H1 (cell line): Measurements from ENCODE around the gene CYB5B. TPM values are rescaled to one million over a fixed set of nuclear protein-coding genes. Genes with fewer than 3 reads are reported as not detected.
A peak's percentile ranks its signal among the peaks of the same experiment; 100 is the strongest.

Experiments used
- CTCF ChIA-PET: fragments of 300-600 bp; sonication (Branson Sonifier 250); formaldehyde crosslinking; loops from one replicate; lab custom pipeline; 2021; ENCODE audit not compliant: partially characterized antibody; lab: Charles Lee
- POLR2A ChIA-PET: fragments of 300-600 bp; sonication (Branson Sonifier 250); formaldehyde crosslinking; loops from one replicate; lab custom pipeline; 2021; ENCODE audit warnings: inconsistent platforms; ENCODE audit not compliant: partially characterized antibody; lab: Charles Lee
- DNase-seq, 2 experiments: peaks; one replicate each; pipeline versions ENCODE4 v3.0.0 to v3.0.0-alpha.2; 2010 to 2022; ENCODE audit warnings: low spot score in 2 of 2, low read depth in 1 of 2, mixed read lengths in 1 of 2
- FAIRE-seq: peaks from 2 replicates; lab custom pipeline; 2011; peaks lifted over from hg19 to GRCh38; lab: Jason Lieb, UNC
- H2AFZ ChIP-seq: 2 replicates; pipeline ENCODE4 v1.8.1; 2012; ENCODE audit warnings: low read length, inconsistent platforms
- H2AK5ac ChIP-seq: 2 replicates; pipeline ENCODE4 v1.6.1; 2013; ENCODE audit warnings: low read depth, low read length
- H2BK120ac ChIP-seq: replicated peaks from 2 replicates; pipeline ENCODE3; 2013; ENCODE audit warnings: low read depth, low read length, inconsistent platforms
- H2BK12ac ChIP-seq: 2 replicates; pipeline ENCODE4 v1.6.1; 2013; ENCODE audit warnings: low read depth, low read length
- H2BK15ac ChIP-seq: 2 replicates; pipeline ENCODE4 v1.6.1; 2013; ENCODE audit warnings: low read length
- H2BK20ac ChIP-seq: 2 replicates; pipeline ENCODE4 v1.6.1; 2013; ENCODE audit warnings: low read length
- H2BK5ac ChIP-seq: 2 replicates; pipeline ENCODE4 v1.6.1; 2013; ENCODE audit warnings: low read depth, low read length
- H3K14ac ChIP-seq: 2 replicates; pipeline ENCODE4 v1.6.1; 2013; ENCODE audit warnings: inconsistent platforms; ENCODE audit not compliant: insufficient read length
- H3K18ac ChIP-seq: 2 replicates; pipeline ENCODE4 v1.6.1; 2013; ENCODE audit warnings: low read length; ENCODE audit errors: extremely low read depth
- H3K23ac ChIP-seq: 2 replicates; pipeline ENCODE4 v1.6.1; 2013; ENCODE audit warnings: inconsistent platforms; ENCODE audit not compliant: insufficient read length
- H3K23me2 ChIP-seq: 2 replicates; pipeline ENCODE4 v1.6.1; 2013; ENCODE audit warnings: low read depth, low read length
- H3K27ac ChIP-seq: 2 replicates; pipeline ENCODE4 v1.6.1; 2011; ENCODE audit warnings: low read depth, low read length, inconsistent platforms
- H3K27me3 ChIP-seq, 4 experiments: replicated peaks in 1 of 4; 1 replicate in 1 of 4; 2 replicates in 3 of 4; pipeline versions ENCODE4 v1.6.1 to v1.8.1; 2011 to 2013; ENCODE audit warnings: low read length in 3 of 4, mild to moderate bottlenecking in 3 of 4, inconsistent platforms in 2 of 4, mixed read lengths in 2 of 4, moderate library complexity in 1 of 4; ENCODE audit not compliant: control insufficient read depth in 3 of 4, insufficient read depth in 3 of 4; ENCODE audit errors: extremely low read depth in 1 of 4
- H3K36me3 ChIP-seq, 4 experiments: 2 replicates each; pipeline versions ENCODE4 v1.6.1 to v1.8.1; 2011 to 2013; ENCODE audit warnings: mild to moderate bottlenecking in 4 of 4, low read length in 3 of 4, moderate library complexity in 2 of 4, control low read depth in 1 of 4, inconsistent platforms in 1 of 4; ENCODE audit not compliant: insufficient read depth in 4 of 4, control insufficient read depth in 2 of 4
- H3K4ac ChIP-seq: replicated peaks from 2 replicates; pipeline ENCODE3; 2013; ENCODE audit warnings: low read length, low read depth, mixed read lengths, inconsistent platforms; ENCODE audit not compliant: insufficient read length
- H3K4me1 ChIP-seq, 4 experiments: replicated peaks in 1 of 4; 1 replicate in 1 of 4; 2 replicates in 3 of 4; pipeline versions ENCODE4 v1.6.1 to v1.8.1; 2011 to 2013; ENCODE audit warnings: low read length in 3 of 4, inconsistent platforms in 2 of 4, mixed read lengths in 1 of 4; ENCODE audit not compliant: insufficient read depth in 4 of 4, control insufficient read depth in 3 of 4
- H3K4me2 ChIP-seq, 2 experiments: 2 replicates each; pipeline versions ENCODE4 v1.6.1 to v1.8.1; 2011 to 2013; ENCODE audit warnings: low read depth in 2 of 2, low read length in 2 of 2, control low read depth in 1 of 2, inconsistent platforms in 1 of 2, mild to moderate bottlenecking in 1 of 2; ENCODE audit not compliant: insufficient read depth in 1 of 2
- H3K4me3 ChIP-seq, 4 experiments: fragments of 200-600, 300-600 bp in 1 of 4; sonication (generic), shearing (Covaris generic), sonication (Bioruptor Twin) in 1 of 4; 2 replicates each; pipeline versions ENCODE4 v1.5.1 to v1.8.1; 2011 to 2016; ENCODE audit warnings: low read length in 4 of 4, low read depth in 3 of 4, control low read depth in 2 of 4, inconsistent platforms in 2 of 4, mild to moderate bottlenecking in 2 of 4, mixed read lengths in 1 of 4, moderate library complexity in 1 of 4; ENCODE audit not compliant: insufficient read depth in 2 of 4; ENCODE audit errors: extremely low read depth in 1 of 4
- H3K56ac ChIP-seq: replicated peaks from 2 replicates; pipeline ENCODE3; 2013; ENCODE audit warnings: low read depth, mild to moderate bottlenecking, mixed read lengths, low read length, inconsistent platforms; ENCODE audit not compliant: insufficient read length
- H3K79me1 ChIP-seq: 2 replicates; pipeline ENCODE4 v1.6.1; 2013; ENCODE audit warnings: low read depth, low read length, control low read depth
- H3K79me2 ChIP-seq, 2 experiments: 2 replicates each; pipeline versions ENCODE4 v1.6.1 to v1.8.1; 2012 to 2013; ENCODE audit warnings: low read length in 2 of 2, mild to moderate bottlenecking in 2 of 2, inconsistent platforms in 1 of 2; ENCODE audit not compliant: insufficient read depth in 2 of 2, control insufficient read depth in 1 of 2
- H3K9ac ChIP-seq, 4 experiments: replicated peaks in 1 of 4; 1 replicate in 1 of 4; 2 replicates in 3 of 4; pipeline versions ENCODE4 v1.6.1 to v1.8.1; 2011 to 2013; ENCODE audit warnings: low read depth in 3 of 4, low read length in 3 of 4, control low read depth in 2 of 4, mild to moderate bottlenecking in 2 of 4, moderate library complexity in 2 of 4, inconsistent platforms in 1 of 4; ENCODE audit errors: extremely low read depth in 1 of 4
- H3K9me3 ChIP-seq, 2 experiments: 2 replicates each; pipeline versions ENCODE4 v1.6.1 to v1.8.1; 2012 to 2013; ENCODE audit warnings: mild to moderate bottlenecking in 2 of 2, moderate library complexity in 2 of 2, control low read depth in 1 of 2, inconsistent platforms in 1 of 2, low read depth in 1 of 2, low read length in 1 of 2, mixed read lengths in 1 of 2; ENCODE audit not compliant: insufficient read depth in 2 of 2
- H4K20me1 ChIP-seq, 2 experiments: replicated peaks in 1 of 2; 2 replicates each; pipeline versions ENCODE3 to v1.8.1; 2011 to 2013; ENCODE audit warnings: inconsistent platforms in 2 of 2, low read length in 2 of 2, mild to moderate bottlenecking in 1 of 2; ENCODE audit not compliant: insufficient read depth in 2 of 2, control insufficient read depth in 1 of 2
- H4K5ac ChIP-seq: 2 replicates; pipeline ENCODE4 v1.6.1; 2013; ENCODE audit warnings: low read length, low read depth, mixed read lengths, inconsistent platforms; ENCODE audit not compliant: insufficient read length
- H4K8ac ChIP-seq: 2 replicates; pipeline ENCODE4 v1.8.0; 2013; ENCODE audit warnings: mild to moderate bottlenecking, moderate library complexity, low read length, inconsistent platforms; ENCODE audit not compliant: insufficient read depth; ENCODE audit errors: extremely low read depth
- H4K91ac ChIP-seq: replicated peaks from 2 replicates; pipeline ENCODE3; 2013; ENCODE audit warnings: low read length, mixed read lengths, inconsistent platforms; ENCODE audit not compliant: insufficient read length
- CBX5 ChIP-seq: fragments of 300-800, 300-1000 bp; sonication (generic); IDR thresholded peaks from 2 replicates; pipeline ENCODE4 v1.7.1; 2016; ENCODE audit warnings: antibody characterized with exemption, low read length, low read depth
- EZH2 ChIP-seq: fragments of 200-600 bp; sonication (generic); IDR thresholded peaks from 2 replicates; pipeline ENCODE4 v1.7.1; 2012; ENCODE audit warnings: low read depth, mild to moderate bottlenecking, moderate library complexity, low read length, inconsistent platforms; ENCODE audit not compliant: severe bottlenecking
- KDM1A ChIP-seq: fragments of 200-600, 300-600 bp; sonication (generic); IDR thresholded peaks from 2 replicates; pipeline ENCODE4 v1.7.1; 2016; ENCODE audit warnings: mild to moderate bottlenecking, low read length, borderline replicate concordance
- POU5F1 ChIP-seq: IDR thresholded peaks from 2 replicates; pipeline ENCODE4 v1.6.1; 2011; ENCODE audit warnings: low read depth, mild to moderate bottlenecking, low read length, moderate library complexity
- RNF2 ChIP-seq: fragments of 200-900, 300-1000 bp; sonication (generic); IDR thresholded peaks from 2 replicates; pipeline ENCODE4 v1.7.1; 2016; ENCODE audit warnings: borderline replicate concordance, low read depth, mild to moderate bottlenecking, antibody characterized with exemption, low read length; ENCODE audit not compliant: poor library complexity, severe bottlenecking; ENCODE audit errors: missing control alignments
- RXRA ChIP-seq: IDR thresholded peaks from 2 replicates; pipeline ENCODE4 v1.6.1; 2011; ENCODE audit warnings: low read depth, mild to moderate bottlenecking, low read length, moderate library complexity; ENCODE audit not compliant: insufficient read depth
- SAP30 ChIP-seq: fragments of 300-600 bp; sonication (generic); IDR thresholded peaks from 2 replicates; pipeline ENCODE4 v1.7.1; 2012; ENCODE audit warnings: low read length, moderate library complexity, mild to moderate bottlenecking, inconsistent platforms; ENCODE audit not compliant: insufficient read depth, insufficient replicate concordance
- SIX5 ChIP-seq: IDR thresholded peaks from 2 replicates; pipeline ENCODE4 v1.6.1; 2011; ENCODE audit warnings: mild to moderate bottlenecking, low read depth, low read length
- TAF1 ChIP-seq: IDR thresholded peaks from 2 replicates; pipeline ENCODE4 v1.6.1; 2011; ENCODE audit warnings: mild to moderate bottlenecking, low read depth, low read length
- WGBS, 2 experiments: shearing (Covaris generic) in 1 of 2; methylation state at CpG; one replicate each; pipeline versions ENCODE4 v1.1.6 to v1.1.7; 2013 to 2015; ENCODE audit warnings: low lambda C conversion rate in 2 of 2, mixed read lengths in 2 of 2, inconsistent platforms in 1 of 2, low coverage in 1 of 2, missing lambda C conversion rate in 1 of 2; ENCODE audit not compliant: insufficient replicate concordance in 2 of 2, insufficient coverage in 1 of 2, insufficient read length in 1 of 2; ENCODE audit errors: extremely low coverage in 1 of 2, missing lambda C conversion rate in 1 of 2; 5-methylcytosine and 5-hydroxymethylcytosine counted together
- polyA plus RNA-seq, 7 experiments: library from polyadenylated mRNA; depleted of rRNA in 3 of 7; stranded (reverse) in 5 of 7; unstranded in 2 of 7; fragments of >200 nt in 5 of 7; fragments of 200-250 nt in 2 of 7; gene quantifications; 1 replicate in 5 of 7; 2 replicates in 1 of 7; 4 replicates in 1 of 7; pipeline versions ENCODE4 v1.2.1 to v1.2.3, GENCODE V29; 2011 to 2013; ENCODE audit warnings: missing spikeins in 2 of 7, mixed read lengths in 2 of 7
- total RNA-seq: library from RNA; stranded (reverse); fragmentation: NEBNext Ultra II Directional; extraction: Animal tissue kit (Norgen Biotek cat#: 25700); gene quantifications from 2 replicates; pipeline ENCODE4 v1.2.1, GENCODE V29; 2021
- TF ChIP-seq, protein P1 (sequence below): IDR thresholded peaks from 2 replicates; pipeline ENCODE4 v1.6.1; 2012; ENCODE audit warnings: inconsistent platforms
- TF ChIP-seq, protein P2 (sequence below): IDR thresholded peaks from 2 replicates; pipeline ENCODE4 v1.6.1; 2012; ENCODE audit warnings: inconsistent platforms

CYB5B gene
- total and polyA plus RNA-seq, 2 of the 8 experiments (the other 6 are each of a cell fraction or from before 2014, with no cell fraction given), result 108 to 127 TPM

DNA sequence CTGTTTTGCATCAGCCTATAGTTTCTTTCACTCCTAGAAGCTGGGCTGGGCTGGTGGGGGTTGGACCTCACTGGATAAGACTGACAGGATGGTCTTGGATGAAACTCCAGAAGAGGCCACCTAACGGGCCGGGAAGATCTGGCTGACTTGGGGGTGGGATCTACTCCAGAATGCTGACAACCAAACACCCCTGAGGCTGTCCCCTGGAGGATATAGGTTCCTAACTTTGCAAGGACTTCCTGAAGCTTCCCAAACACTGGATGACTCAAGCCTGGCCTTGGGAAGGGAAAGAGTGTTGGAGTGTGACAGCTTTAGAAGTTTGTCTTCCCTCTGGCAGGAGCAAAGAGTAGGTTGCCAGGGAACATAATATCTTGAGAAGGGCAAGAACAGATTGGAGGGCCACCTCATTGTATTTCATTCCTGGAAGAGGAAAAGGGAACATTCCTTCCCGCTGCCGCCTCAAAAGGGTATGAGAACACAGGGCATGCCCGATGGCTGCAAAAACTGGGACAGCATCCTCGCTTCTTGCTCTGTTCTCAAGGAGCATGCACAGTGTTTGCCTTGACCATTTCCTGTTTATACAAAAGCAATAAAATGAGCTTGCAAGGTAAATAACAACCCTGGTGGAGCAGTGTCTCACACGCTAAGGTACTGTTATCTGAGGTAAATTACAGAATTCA is 6.8 kb upstream of the CYB5B start:
- no peak overlapping the region for H2AK5ac ChIP-seq
- H3K9ac ChIP-seq, result no peak overlapping the region
- H3K4me3 ChIP-seq, result no peak overlapping the region
- no peaks in the 10 kb centered on the region for H3K79me1 ChIP-seq
- H3K23me2 ChIP-seq, result no peaks in the 10 kb centered on the region
- H2BK12ac ChIP-seq, result no peak overlapping the region
- H4K8ac ChIP-seq, result no peak overlapping the region
- no peak overlapping the region for H2BK20ac ChIP-seq
- CTCF ChIA-PET, result interaction anchor here (1.1 to 1.9 kb wide), 3 partner anchors 14 to 21 kb away, joined by 3 to 6 read pairs (median 3); no protein-coding TSS in a partner anchor
- POLR2A ChIA-PET, result no interaction called here
- H3K4me1 ChIP-seq, result peaks cover 0 to 5% (median 0%) of the 10 kb centered on the region in 4 experiments; a peak in 2 of 7 replicates
- DNase-seq (no peak), FAIRE-seq (no peak)
- no peaks in the 10 kb centered on the region for H3K36me3 ChIP-seq
- H3K23ac ChIP-seq, result no peak overlapping the region
- no peak overlapping the region for H3K4ac ChIP-seq
- peak overlapping the region; percentile 98 for H2AFZ ChIP-seq
- H3K27me3 ChIP-seq, result no peaks in the 10 kb centered on the region
- no peak overlapping the region for H3K18ac ChIP-seq
- H3K4me2 ChIP-seq, result no peak overlapping the region
- H4K91ac ChIP-seq, result no peak overlapping the region
- no peaks in the 10 kb centered on the region for H4K20me1 ChIP-seq
- no peak overlapping the region for H2BK5ac ChIP-seq
- H3K27ac ChIP-seq, result no peak overlapping the region
- H3K56ac ChIP-seq, result no peak overlapping the region
- no peak overlapping the region for H2BK15ac ChIP-seq
- H4K5ac ChIP-seq, result no peak overlapping the region
- no peaks in the 10 kb centered on the region for H3K79me2 ChIP-seq
- no peak overlapping the region for H2BK120ac ChIP-seq
- WGBS, 2 experiments, result 81% methylated on average over 7 of the region's 7 CpGs; no CpG with 5 or more reads in 1 of the 2 experiments
- H3K9me3 ChIP-seq, result no peaks in the 10 kb centered on the region
- no peak overlapping the region for H3K14ac ChIP-seq
- no peak for TF ChIP-seq TAF1
- TF ChIP-seq, protein P1, sequence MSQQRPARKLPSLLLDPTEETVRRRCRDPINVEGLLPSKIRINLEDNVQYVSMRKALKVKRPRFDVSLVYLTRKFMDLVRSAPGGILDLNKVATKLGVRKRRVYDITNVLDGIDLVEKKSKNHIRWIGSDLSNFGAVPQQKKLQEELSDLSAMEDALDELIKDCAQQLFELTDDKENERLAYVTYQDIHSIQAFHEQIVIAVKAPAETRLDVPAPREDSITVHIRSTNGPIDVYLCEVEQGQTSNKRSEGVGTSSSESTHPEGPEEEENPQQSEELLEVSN, result no peak
- no peak for TF ChIP-seq CBX5
- no peak for TF ChIP-seq RXRA
- no peak for TF ChIP-seq POU5F1
- TF ChIP-seq EZH2, result no peak
- TF ChIP-seq KDM1A, result no peak
- no peak for TF ChIP-seq SAP30
- TF ChIP-seq, protein P2, sequence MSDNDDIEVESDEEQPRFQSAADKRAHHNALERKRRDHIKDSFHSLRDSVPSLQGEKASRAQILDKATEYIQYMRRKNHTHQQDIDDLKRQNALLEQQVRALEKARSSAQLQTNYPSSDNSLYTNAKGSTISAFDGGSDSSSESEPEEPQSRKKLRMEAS, result no peak
- TF ChIP-seq RNF2, result no peak
- TF ChIP-seq SIX5, result no peak
